GM13977 (cell line): ENCODE measurements around the gene RDH14.

Source experiments
- DNase-seq: peaks from one replicate; pipeline ENCODE4 v3.0.0; 2012; ENCODE audit warnings: low spot score
- CTCF ChIP-seq: IDR thresholded peaks from 2 replicates; pipeline ENCODE4 v1.5.1; 2012; ENCODE audit warnings: mild to moderate bottlenecking, control low read depth; ENCODE audit not compliant: insufficient read depth; ENCODE audit errors: extremely low read depth, missing control alignments
- in situ Hi-C: fragments of 300-500 bp; cut with MboI; formaldehyde crosslinking; loops from one replicate; pipeline ENCODE4 v1.12.0; 2022; ENCODE audit warnings: low sequenced_read_pairs, low pct_unique_long_range_greater_than_20kb, mixed read lengths, inconsistent platforms; ENCODE audit not compliant: unreplicated experiment

Gene RDH14

GRCh38 chr2:18557121-18557520 lies 3.3 kb downstream of the RDH14 start:
- no peak for TF ChIP-seq CTCF
- in situ Hi-C loops = no loop called here
- no peak for DNase-seq

- no peak for DNase-seq
- TF ChIP-seq CTCF = no peak
- in situ Hi-C loops = no loop called here
Observed at GRCh38 chr2:18552351-18553077, 7.9 kb downstream of the RDH14 start.

GRCh38 chr2:18551623-18552022 lies 8.8 kb downstream of the RDH14 start:
- TF ChIP-seq CTCF = no peak
- in situ Hi-C loops = no loop called here
- no peak for DNase-seq

GRCh38 chr2:18551169-18551568 lies 9.3 kb downstream of the RDH14 start:
- in situ Hi-C loops = no loop called here
- TF ChIP-seq CTCF = no peak
- no peak for DNase-seq

GRCh38 chr2:18550433-18550832 lies 10.0 kb downstream of the RDH14 start:
- DNase-seq = no peak
- TF ChIP-seq CTCF = no peak
- in situ Hi-C loops = no loop called here

GRCh38 chr2:18549083-18549482 lies 11.4 kb downstream of the RDH14 start:
- DNase-seq = no peak
- in situ Hi-C loops = no loop called here
- TF ChIP-seq CTCF = no peak
